ENCODE measurements around the gene CSPG5.

Gene CSPG5

DNA sequence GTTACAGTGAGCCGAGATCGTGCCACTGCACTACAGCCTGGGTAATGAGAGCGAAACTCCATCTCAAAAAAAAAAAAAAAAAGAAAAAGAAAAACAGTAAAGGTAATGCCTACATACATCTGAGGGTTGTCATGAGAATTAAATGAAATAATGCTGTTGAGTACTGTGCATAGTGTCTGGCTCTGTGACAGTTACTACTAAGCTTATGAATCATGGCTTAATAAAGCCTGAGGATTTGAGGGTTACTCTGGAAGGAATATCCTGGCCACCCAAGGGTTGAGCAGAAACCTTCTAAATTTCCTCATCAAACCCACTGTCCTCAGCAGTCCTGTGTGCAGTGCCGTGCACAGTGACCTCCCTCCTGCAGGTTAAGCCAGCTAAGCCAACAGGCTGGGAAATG lies 38.4 kb downstream of the CSPG5 start:
- no peak for DNase-seq (ENCODE audit: low spot score)

- no peak for DNase-seq (ENCODE audit: low spot score)
Observed at GRCh38 chr3:47536967-47537366, 41.7 kb downstream of the CSPG5 start.

DNA sequence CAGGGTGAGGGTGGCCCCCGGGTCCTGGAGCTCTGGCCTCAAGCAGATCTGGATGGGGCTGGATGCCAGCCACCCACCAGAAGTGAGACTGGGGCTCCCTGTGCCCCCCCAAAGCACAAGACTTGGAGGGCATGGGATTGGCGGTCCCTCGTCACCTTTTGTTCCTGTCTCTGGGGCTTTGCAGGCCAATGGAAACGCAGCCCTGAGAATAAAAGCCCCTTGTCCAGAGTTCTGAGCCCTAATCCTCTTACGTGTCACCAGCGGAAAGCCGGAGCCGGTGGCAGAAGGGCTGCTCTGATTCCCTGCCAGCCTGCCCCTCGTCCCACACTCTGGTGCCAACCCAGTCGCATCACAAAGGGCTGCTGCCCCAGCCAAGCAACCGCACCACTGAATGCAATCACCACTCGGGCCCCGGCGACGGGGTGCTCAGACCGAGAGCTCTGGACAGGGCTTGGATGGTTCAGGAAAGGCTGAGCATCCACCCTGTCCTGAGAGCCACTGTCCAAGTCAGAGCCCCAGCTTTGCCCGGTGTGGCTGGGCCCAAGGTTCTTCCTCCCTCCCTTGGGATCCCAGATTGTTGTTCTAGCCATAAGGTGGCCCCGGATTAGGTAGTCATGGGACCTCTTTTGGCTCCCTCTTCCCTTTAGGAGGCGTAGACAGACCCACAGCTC lies 42.3 kb downstream of the CSPG5 start:
- DNase-seq (ENCODE audit: low spot score) = no peak

GRCh38 chr3:47533996-47534454 lies 44.6 kb downstream of the CSPG5 start:
- no peak for DNase-seq (ENCODE audit: low spot score)

DNA sequence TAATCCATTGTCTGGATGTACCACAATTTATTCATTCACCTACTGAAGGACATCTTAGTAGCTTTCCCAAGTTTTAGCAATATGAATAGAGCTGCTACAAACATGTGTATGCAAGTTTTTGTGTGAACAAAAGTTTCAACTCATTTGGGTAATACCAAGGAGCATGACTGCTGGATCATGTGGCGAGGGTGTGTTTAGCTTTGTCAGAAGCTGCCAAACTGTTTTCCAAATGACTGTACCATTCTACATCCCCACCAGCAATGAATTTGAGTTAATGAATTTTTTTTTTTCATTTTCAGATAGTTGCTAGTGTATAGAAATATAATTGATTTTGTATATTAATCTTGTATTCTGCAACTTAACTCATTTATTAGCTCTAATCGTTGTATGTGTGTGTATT lies 45.2 kb downstream of the CSPG5 start:
- no peak for DNase-seq (ENCODE audit: low spot score)

DNA sequence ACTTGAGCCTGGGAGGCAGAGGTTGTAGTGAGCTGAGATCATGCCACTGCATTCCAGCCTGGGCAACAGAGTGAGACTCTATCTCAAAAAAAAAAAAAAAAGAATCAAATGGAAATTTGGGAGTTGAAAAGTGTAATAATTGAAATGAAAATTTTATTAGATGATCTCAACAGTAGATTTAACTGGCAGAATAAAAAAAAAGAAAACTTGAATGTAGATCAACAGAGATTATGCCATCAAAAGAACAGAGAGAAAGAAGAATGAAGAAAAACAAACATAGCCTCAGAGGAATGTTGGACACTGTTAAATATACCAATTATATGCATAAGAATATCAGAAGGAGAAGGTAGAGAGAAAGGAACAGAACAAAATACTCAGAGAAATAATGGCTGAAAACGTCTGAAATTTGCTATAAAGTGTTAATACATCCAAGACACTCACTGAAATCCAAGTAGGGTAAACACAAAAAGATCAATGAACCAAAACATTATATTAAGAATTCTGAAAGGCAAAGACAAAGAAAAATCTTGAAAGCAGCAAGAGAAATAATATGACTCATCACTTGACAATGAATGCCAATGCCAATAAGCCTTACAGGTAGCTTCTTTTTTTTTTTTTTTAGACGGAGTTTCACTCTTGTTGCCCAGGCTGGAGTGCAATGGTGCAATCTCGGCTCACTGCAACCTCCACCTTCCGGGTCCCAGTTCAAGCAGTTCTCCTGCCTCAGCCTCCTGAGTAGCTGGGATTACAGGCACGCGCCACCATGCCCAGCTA lies 50.5 kb downstream of the CSPG5 start:
- DNase-seq (ENCODE audit: low spot score) = no peak

DNA sequence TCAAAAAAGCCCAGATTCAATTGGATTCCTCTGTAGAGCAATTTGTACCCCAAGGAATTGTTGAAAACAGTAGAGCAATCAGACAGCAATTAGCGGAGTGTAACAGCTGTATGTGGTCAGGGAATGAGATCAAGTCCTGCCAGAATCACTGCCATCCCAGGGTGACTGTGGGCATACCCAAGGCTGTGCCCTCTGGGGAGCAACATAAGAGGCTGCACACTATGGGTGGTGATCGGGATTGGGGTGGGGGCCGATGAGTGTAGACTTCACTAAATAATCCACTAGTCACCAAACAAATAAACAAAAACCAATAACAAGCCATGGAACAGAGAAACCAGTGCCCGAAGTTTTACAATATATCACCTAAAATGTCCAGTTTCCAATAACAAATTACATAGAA lies 53.0 kb downstream of the CSPG5 start:
- DNase-seq (ENCODE audit: low spot score) = no peak

DNA sequence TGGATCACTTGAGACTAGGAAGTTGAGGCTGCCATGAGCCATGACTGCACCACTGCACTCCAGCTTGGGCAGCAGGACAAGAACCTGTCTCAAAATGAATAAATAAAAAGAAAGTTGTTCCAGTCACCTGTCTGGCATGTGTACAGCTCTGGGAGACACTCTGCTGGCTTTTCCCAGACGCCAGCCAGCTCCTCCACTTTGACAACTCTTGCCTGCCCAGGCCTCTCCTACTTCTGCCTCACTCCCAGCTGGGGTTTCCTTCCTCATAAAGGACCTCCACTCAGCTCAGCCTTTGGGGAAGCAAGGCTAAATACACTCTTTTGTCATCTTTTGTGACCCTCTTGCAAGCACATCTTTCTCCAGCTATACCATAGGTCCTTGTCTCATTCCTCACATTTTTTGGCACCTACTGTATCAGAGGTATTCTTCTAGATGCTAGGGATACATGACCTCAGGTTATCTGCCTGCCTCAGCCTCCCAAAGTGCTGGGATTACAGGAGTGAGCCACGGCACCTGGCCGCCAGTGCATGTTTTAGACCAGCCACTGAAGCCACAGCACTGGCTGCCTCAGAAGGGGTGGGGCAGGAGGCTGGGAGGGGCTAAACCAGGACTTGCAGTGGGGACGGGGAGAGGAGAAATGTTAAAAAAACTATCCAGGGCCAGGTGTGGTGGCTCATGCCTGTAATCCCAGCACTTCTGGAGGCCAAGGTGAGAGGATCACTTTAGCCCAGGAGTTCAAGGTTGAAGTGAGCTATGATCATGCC lies 55.2 kb downstream of the CSPG5 start:
- no peak for DNase-seq (ENCODE audit: low spot score)

DNA sequence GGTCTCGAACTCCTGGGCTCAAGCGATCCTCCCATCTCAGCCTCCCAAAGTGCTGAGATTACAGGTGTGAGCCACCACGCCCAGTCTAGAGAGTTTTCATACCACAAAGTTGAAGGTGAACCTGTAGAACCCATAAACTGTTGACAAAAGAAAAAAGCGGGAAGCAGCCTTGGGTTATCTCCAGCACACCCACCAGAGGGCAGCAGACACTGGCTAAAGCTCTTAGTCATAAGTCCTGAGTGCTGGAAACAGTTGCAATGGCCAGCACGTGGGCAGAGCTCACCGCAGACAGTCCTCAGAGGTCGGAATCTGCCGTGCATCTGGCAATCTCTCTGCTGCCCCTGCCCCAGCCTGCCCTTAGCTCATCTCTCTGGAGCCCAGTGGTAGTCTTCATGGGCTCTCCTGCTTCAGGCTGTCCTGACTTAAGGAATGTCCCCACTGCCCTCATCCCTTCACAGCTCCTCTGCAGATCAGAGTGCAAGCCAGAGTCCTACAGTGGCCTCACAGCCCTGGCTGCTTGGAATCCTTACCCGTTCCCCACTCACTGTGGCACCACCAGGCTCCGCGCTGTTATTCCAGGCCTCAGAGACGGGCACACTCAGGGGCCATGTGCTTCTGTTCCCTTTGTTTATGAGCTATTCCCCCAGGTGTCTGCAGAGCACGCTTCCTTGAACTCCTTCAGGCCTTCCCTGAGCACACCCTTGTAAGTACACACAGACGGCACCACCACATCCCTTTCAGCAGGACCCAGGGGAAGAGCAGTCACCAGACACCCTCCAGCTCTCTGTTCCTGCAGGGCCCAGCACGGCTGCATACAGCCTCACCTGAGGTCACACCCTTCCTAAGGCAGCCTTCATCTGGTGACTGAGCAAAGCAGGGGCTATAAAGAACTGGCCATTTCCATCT lies 56.3 kb downstream of the CSPG5 start:
- DNase-seq (ENCODE audit: low spot score) = peak; percentile 81

DNA sequence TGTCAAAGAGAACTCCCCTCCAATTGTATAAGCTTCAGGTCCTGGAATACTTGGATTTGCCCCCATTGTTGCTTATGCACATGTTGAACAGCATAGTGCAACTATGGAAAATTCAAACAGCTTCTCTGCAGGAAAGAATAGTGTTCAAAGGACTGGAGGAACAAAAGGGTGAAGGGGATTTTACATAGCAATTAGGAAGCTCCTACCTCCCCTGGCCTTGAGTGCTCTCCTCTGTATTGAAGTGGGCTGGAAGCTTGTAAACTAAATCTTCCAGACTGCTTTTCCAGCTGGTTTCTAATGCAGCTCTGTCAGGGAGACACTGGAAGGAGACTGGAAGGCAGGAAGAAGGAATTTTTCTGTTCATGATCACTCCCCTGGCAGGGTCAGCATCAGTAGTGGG lies 57.9 kb downstream of the CSPG5 start:
- DNase-seq (ENCODE audit: low spot score) = no peak

DNA sequence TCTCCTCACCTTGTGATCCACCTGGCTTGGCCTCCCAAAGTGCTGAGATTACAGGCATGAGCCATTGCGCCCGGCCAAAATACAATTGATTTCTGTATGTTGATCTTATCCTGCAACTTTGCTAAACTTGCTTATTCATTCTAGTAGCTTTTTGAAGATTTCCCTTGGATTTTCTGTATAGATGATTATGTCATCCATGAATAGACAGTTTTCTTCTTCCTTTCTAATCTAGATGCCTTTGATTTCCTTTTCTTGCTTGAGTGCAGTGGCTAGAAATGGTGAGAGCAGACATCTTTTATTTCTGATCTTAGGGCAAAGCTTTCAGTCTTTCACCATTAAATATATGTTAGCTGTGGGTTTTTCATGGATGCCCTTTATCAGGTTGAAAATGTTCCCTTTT lies 60.7 kb downstream of the CSPG5 start:
- DNase-seq (ENCODE audit: low spot score) = no peak

DNA sequence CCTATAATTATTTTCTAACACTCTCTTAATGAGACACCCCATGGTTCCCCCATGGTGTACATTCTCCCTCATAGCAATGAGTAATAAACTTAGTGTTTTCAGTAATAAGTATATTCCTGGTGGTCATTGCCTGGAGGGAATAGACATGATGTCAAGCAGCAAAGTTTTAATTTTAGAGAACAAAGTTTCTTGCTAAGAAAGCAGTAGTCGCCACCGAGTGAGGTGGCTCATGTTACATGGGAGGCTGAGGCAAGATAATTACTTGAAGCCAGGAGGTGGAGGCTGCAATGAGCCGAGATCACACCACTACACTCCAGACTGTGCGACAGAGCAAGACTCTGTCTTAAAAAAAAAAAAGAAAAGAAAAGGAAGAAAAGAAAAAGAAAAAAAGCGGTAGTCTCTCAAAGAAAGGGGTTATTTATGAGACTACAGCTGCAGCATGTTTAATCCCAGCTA lies 62.8 kb downstream of the CSPG5 start:
- no peak for DNase-seq (ENCODE audit: low spot score)

GRCh38 chr3:47515100-47515499 lies 63.6 kb downstream of the CSPG5 start:
- no peak for DNase-seq (ENCODE audit: low spot score)

- peak; percentile 95 for DNase-seq (ENCODE audit: low spot score)
Observed at GRCh38 chr3:47513125-47513929, 65.3 kb downstream of the CSPG5 start, which contains the start of gene ELP6. TSS of gene ELP6 (minus strand) at chr3:47513712. CDS start at chr3:47513590, 122 bp downstream.

DNA sequence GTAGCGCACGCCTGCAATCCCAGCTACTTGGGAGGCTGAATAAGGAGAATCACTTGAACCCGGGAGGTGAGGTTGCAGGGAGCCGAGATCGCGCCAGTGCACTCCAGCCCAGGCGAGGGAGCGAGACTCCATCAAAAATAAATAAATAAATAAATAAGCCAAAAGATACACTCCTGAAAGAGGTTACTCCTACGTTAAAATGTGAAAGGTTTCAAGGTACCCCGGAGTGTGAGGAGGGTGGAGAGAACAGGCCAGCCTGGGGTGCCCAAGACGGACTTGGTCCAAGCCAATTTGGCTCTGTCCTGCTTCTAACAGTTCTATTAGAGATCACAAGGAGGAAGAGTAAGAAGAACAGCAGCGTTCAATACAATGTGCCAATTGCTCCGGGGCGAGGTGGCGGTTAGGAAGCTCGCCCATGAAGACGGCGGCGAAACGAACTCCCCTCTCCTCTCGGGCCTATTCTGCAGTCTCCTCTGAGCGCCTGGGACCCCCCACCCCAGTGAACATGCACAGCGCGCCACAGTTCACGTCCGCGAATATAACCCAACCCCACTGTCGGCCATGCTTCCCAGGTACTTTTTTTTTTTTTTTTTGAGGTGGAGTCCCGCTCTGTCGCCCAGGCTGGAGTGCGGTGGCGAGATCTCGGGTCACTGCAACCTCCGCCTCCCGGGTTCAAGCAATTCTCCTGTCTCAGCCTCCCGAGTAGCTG lies 66.1 kb downstream of the CSPG5 start:
- no peak for DNase-seq (ENCODE audit: low spot score)

All from AG08396 (cell line).